ENCODE results near the gene CCP110.

CCP110 gene

GRCh38 chr16:19482291-19482690 is 41.5 kb upstream of the CCP110 start:
- TF ChIP-seq CTCF (IDR thresholded peaks at IDR 0.05; ENCODE audit: low read depth, low read length), result no peak
- no peak for DNase-seq (ENCODE audit: extremely low read depth, low read depth)

DNA sequence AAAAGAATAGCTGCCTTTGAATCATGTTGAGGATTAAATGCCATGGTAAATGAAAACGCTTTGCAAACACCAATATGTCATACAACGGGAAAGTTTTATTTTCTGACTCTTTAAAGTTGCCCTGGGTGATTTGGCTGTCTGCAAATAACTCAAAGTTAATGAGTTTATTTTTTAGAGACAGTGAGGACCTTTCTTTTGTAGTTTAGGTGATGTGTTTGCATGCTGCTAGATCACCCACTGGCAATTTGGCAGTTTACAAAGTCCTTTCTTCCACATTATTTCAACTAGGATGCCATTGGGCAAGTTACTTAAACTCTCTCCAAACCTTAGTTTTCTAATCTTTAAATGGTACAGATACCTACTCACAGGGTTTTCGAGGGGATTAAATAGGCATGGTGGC is 39.6 kb upstream of the CCP110 start:
- no peak for TF ChIP-seq CTCF (IDR thresholded peaks at IDR 0.05; ENCODE audit: low read depth, low read length)
- DNase-seq (ENCODE audit: extremely low read depth, low read depth), result no peak

- no peak for DNase-seq (ENCODE audit: extremely low read depth, low read depth)
- TF ChIP-seq CTCF (IDR thresholded peaks at IDR 0.05; ENCODE audit: low read depth, low read length), result no peak
Observed at GRCh38 chr16:19485611-19486010, 38.1 kb upstream of the CCP110 start.

- no peak for TF ChIP-seq CTCF (IDR thresholded peaks at IDR 0.05; ENCODE audit: low read depth, low read length)
- DNase-seq (ENCODE audit: extremely low read depth, low read depth), result no peak
Observed at GRCh38 chr16:19486051-19486450, 37.7 kb upstream of the CCP110 start.

GRCh38 chr16:19486750-19487325 is 36.9 kb upstream of the CCP110 start:
- no peak for TF ChIP-seq CTCF (IDR thresholded peaks at IDR 0.05; ENCODE audit: low read depth, low read length)

DNA sequence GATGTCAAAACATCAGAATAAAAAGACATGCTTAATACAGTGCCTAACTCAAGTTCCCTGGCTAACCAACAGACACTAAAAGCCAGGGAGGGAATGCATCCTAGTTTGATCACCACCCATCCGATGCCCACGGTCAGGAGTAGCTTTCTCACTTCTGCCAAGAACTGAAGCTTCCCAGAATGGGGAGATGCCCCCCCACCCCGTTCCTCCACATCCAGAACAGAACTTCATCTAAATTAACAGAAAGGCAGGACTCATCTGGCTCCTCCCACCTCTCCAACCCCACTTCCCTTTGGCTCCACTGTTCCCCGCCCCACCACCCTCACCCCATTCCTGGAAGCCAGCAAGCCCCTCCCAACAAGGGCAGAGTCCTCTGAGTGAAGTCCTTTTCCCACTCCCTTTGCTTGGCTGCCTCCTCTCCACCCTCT is 35.5 kb upstream of the CCP110 start:
- TF ChIP-seq CTCF (IDR thresholded peaks at IDR 0.05; ENCODE audit: low read depth, low read length), result no peak
- DNase-seq (ENCODE audit: extremely low read depth, low read depth), result no peak

More at GRCh38 chr16:19486750-19487325, 36.9 kb upstream of the CCP110 start:
- DNase-seq (ENCODE audit: extremely low read depth, low read depth), result no peak

DNA sequence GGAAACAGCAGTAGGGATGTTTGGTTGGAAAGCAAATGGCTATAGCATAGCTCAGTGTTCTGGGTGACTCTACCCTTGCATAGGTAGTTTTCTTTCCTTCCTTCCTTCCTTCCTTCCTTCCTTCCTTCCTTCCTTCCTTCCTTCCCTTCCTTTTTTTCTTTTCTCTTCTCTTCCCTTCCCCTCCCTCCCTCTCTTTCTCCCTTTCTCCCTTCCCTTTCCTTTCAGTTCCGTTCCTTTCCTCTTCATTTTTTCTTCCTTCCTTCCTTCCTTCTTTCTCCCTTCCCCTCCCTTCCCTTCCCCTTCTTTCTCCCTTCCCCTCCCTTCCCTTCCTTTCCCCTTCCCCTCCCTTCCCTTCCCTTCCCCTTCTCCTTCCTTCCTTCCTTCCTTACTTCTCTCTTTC is 33.1 kb upstream of the CCP110 start:
- no peak for TF ChIP-seq CTCF (IDR thresholded peaks at IDR 0.05; ENCODE audit: low read depth, low read length)
- DNase-seq (ENCODE audit: extremely low read depth, low read depth), result no peak

All from AG09319 (cell line).